ENCODE results near the gene ESR1.

GRCh38 chr6:151876122-151876521, 68.6 kb downstream of the ESR1 start:
- TF ChIP-seq CTCF (IDR thresholded peaks at IDR 0.05): no peak
- no peak for TF ChIP-seq POLR2A (IDR thresholded peaks at IDR 0.05)
- TF ChIP-seq EP300 (IDR thresholded peaks at IDR 0.05): no peak

Measured in suprapubic skin (tissue), 3 donors.